Measurements from ENCODE around the gene CYTIP. TPM values are rescaled to one million over a fixed set of nuclear protein-coding genes. Genes with fewer than 3 reads are reported as not detected.

The CYTIP gene
- total and polyA plus RNA-seq, 9 of the 15 experiments (the other 6 are each of a cell fraction or from before 2014, with no cell fraction given) = 0.03 to 0.35 (median 0.26) TPM; not detected in 1

DNA sequence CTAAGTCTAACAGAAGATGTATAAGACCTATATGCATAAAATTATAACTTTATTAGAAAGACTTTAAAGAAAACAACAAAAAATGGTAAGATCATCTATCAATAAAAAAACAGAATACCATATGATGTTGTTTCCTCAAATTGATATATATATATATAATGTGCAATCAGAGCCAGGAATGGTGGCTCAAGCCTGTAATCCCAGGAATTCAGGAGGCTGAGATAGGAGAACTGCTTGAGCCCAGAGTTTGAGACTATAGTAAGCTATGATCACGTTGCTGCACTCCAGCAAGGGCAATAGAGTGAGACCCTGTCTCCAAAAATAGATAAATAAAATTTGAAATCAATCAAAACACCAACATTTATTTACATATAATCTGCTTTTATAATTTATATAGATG, 19.5 kb downstream of the CYTIP start:
- Histone ChIP-seq H3K36me3 (ENCODE audit: control insufficient read depth, insufficient read depth, low read length) (no peaks in the 10 kb centered on the region), H3K4me1 (replicated peaks in 1 of 2; ENCODE audit: control insufficient read depth in 2 of 2, insufficient read depth in 2 of 2, low read length in 2 of 2) (no peaks in the 10 kb centered on the region), H3K27ac (ENCODE audit: extremely low read depth, low read depth, low read length) (no peak overlapping the region), H3K9me3 (replicated peaks; ENCODE audit: control insufficient read depth, insufficient read depth, low read depth, low read length) (no peaks in the 10 kb centered on the region), H3K27me3 (ENCODE audit: control insufficient read depth in 2 of 2, insufficient read depth in 2 of 2, low read length in 2 of 2) (no peaks in the 10 kb centered on the region), H3K9me1 (ENCODE audit: control insufficient read depth, insufficient read depth, low read length) (no peaks in the 10 kb centered on the region), H3K9ac (ENCODE audit: insufficient read depth in 1 of 2, low read depth in 2 of 2, low read length in 2 of 2) (no peak overlapping the region), H3K4me2 (ENCODE audit: insufficient read depth, low read length) (no peak overlapping the region), H3K4me3 (no peak overlapping the region), H4K20me1 (replicated peaks; ENCODE audit: control insufficient read depth, insufficient read depth, low read length) (no peaks in the 10 kb centered on the region), H2AFZ (ENCODE audit: low read depth, low read length) (no peak overlapping the region), H3K79me2 (ENCODE audit: control insufficient read depth, insufficient read depth, low read length) (no peaks in the 10 kb centered on the region)
- WGBS (ENCODE audit: insufficient coverage, low coverage, missing lambda C conversion rate) = 0% methylated on average over 1 of the region's 1 CpG
- FAIRE-seq (no peak), ATAC-seq (no peak), DNase-seq (ENCODE audit: extremely low read depth in 1 of 4, low spot score in 3 of 4) (no peak)
- ChIA-PET CTCF (ENCODE audit: low intra/inter-chr PET ratio) (no interaction called here), POLR2A (no interaction called here)
- TF ChIP-seq GATAD2A (IDR thresholded peaks at IDR 0.05) (no peak), TAF15 (IDR thresholded peaks at IDR 0.05; ENCODE audit: low read depth, low read length) (no peak), KDM2B (CRISPR knock-in tag; IDR thresholded peaks at IDR 0.05) (no peak)
- intact Hi-C loops (cut with micrococcal nuclease) = no loop called here
- no TSS peak for BruUV-seq (replicated peaks)
- in situ Hi-C loops (cut with MboI) = no loop called here

DNA sequence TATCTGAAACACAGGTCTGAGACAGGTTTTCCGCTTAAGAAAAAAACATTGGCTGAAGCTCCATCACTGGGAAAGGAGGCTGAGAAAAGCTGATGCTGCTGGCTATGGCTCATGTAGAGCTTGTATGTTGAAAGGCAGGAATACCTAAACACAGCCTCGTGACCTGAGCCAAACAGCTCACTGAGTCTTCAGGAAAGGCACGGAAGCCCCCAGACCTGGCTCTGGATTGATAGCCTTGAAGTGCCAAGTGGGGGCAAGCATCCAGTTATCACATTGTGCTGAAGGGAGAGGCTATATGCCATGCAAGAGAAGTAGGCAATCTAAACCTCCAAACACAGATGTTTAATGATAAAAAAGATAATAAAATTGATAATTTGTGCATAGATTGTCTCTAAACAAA, 21.9 kb downstream of the CYTIP start:
- Histone ChIP-seq H3K4me2 (ENCODE audit: insufficient read depth, low read length) (no peak overlapping the region), H3K36me3 (ENCODE audit: control insufficient read depth, insufficient read depth, low read length) (no peaks in the 10 kb centered on the region), H3K4me3 (no peak overlapping the region), H3K79me2 (ENCODE audit: control insufficient read depth, insufficient read depth, low read length) (no peaks in the 10 kb centered on the region), H4K20me1 (replicated peaks; ENCODE audit: control insufficient read depth, insufficient read depth, low read length) (no peaks in the 10 kb centered on the region), H3K27ac (ENCODE audit: extremely low read depth, low read depth, low read length) (no peak overlapping the region), H2AFZ (ENCODE audit: low read depth, low read length) (no peak overlapping the region), H3K9me1 (ENCODE audit: control insufficient read depth, insufficient read depth, low read length) (no peaks in the 10 kb centered on the region), H3K4me1 (replicated peaks in 1 of 2; ENCODE audit: control insufficient read depth in 2 of 2, insufficient read depth in 2 of 2, low read length in 2 of 2) (no peaks in the 10 kb centered on the region), H3K9ac (ENCODE audit: insufficient read depth in 1 of 2, low read depth in 2 of 2, low read length in 2 of 2) (no peak overlapping the region), H3K27me3 (ENCODE audit: control insufficient read depth in 2 of 2, insufficient read depth in 2 of 2, low read length in 2 of 2) (no peaks in the 10 kb centered on the region), H3K9me3 (replicated peaks; ENCODE audit: control insufficient read depth, insufficient read depth, low read depth, low read length) (no peaks in the 10 kb centered on the region)
- POLR2A ChIA-PET = interaction anchor here (0.6 kb wide), 1 partner anchor 123 kb away, joined by 3 read pairs; no protein-coding TSS in a partner anchor
- no TSS peak for BruUV-seq (replicated peaks)
- CTCF ChIA-PET (ENCODE audit: low intra/inter-chr PET ratio) = no interaction called here
- no peak for DNase-seq (ENCODE audit: extremely low read depth in 1 of 4, low spot score in 3 of 4)
- ATAC-seq = no peak
- FAIRE-seq = no peak
- intact Hi-C loops (cut with micrococcal nuclease) = no loop called here
- WGBS (ENCODE audit: insufficient coverage, low coverage, missing lambda C conversion rate) = 3% methylated on average over 3 of the region's 3 CpGs
- in situ Hi-C loops (cut with MboI) = no loop called here
- TF ChIP-seq ZFX (CRISPR knock-in tag; IDR thresholded peaks at IDR 0.05) = no peak
- no peak for TF ChIP-seq PURB (CRISPR knock-in tag; IDR thresholded peaks at IDR 0.05; ENCODE audit: low read depth)
- TF ChIP-seq, protein P1, sequence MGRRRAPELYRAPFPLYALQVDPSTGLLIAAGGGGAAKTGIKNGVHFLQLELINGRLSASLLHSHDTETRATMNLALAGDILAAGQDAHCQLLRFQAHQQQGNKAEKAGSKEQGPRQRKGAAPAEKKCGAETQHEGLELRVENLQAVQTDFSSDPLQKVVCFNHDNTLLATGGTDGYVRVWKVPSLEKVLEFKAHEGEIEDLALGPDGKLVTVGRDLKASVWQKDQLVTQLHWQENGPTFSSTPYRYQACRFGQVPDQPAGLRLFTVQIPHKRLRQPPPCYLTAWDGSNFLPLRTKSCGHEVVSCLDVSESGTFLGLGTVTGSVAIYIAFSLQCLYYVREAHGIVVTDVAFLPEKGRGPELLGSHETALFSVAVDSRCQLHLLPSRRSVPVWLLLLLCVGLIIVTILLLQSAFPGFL (CRISPR knock-in tag; IDR thresholded peaks at IDR 0.05) = no peak
- no peak for TF ChIP-seq ZNF232 (CRISPR knock-in tag; IDR thresholded peaks at IDR 0.05)
- TF ChIP-seq, protein P2, sequence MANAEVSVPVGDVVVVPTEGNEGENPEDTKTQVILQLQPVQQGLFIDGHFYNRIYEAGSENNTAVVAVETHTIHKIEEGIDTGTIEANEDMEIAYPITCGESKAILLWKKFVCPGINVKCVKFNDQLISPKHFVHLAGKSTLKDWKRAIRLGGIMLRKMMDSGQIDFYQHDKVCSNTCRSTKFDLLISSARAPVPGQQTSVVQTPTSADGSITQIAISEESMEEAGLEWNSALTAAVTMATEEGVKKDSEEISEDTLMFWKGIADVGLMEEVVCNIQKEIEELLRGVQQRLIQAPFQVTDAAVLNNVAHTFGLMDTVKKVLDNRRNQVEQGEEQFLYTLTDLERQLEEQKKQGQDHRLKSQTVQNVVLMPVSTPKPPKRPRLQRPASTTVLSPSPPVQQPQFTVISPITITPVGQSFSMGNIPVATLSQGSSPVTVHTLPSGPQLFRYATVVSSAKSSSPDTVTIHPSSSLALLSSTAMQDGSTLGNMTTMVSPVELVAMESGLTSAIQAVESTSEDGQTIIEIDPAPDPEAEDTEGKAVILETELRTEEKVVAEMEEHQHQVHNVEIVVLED (CRISPR knock-in tag; IDR thresholded peaks at IDR 0.05) = no peak
